Measurements from ENCODE around the gene LSM3.

Gene LSM3

GRCh38 chr3:14145236-14145635, 33.4 kb upstream of the LSM3 start:
- H3K27ac ChIP-seq (ENCODE audit: low read depth, low read length, poor library complexity, severe bottlenecking) = no peak overlapping the region
- TF ChIP-seq EZH2 (IDR thresholded peaks at IDR 0.05; ENCODE audit: borderline replicate concordance, low read length) = no peak
- no peak for TF ChIP-seq CTCF (IDR thresholded peaks at IDR 0.05; ENCODE audit: low read length)
- H3K4me1 ChIP-seq (ENCODE audit: insufficient read depth, low read length, severe bottlenecking) = peaks cover 12% of the 10 kb centered on the region
- no peaks in the 10 kb centered on the region for H3F3A ChIP-seq (ENCODE audit: insufficient read depth, low read length)
- H3K9me3 ChIP-seq (ENCODE audit: low read length) = no peaks in the 10 kb centered on the region
- H4K20me1 ChIP-seq (ENCODE audit: insufficient read depth, low read length) = no peaks in the 10 kb centered on the region
- no peaks in the 10 kb centered on the region for H3K9me2 ChIP-seq (ENCODE audit: low read depth, low read length)
- no peaks in the 10 kb centered on the region for H3K27me3 ChIP-seq (ENCODE audit: insufficient read depth, low read length)
- H2AFZ ChIP-seq (ENCODE audit: low read length) = no peak overlapping the region
- no peak overlapping the region for H3K9ac ChIP-seq (ENCODE audit: low read length)
- H3K36me3 ChIP-seq (ENCODE audit: insufficient read depth, low read length) = peaks cover 20% of the 10 kb centered on the region; the same call in 1 of the 2 replicates
- no peak overlapping the region for H3K4me2 ChIP-seq (ENCODE audit: low read length)
- no peaks in the 10 kb centered on the region for H3K79me2 ChIP-seq (ENCODE audit: insufficient read depth, low read length)
- H3K4me3 ChIP-seq (ENCODE audit: low read depth, low read length, poor library complexity, severe bottlenecking) = no peak overlapping the region

GRCh38 chr3:14145670-14146380, 32.8 kb upstream of the LSM3 start:
- H3K4me3 ChIP-seq (ENCODE audit: low read depth, low read length, poor library complexity, severe bottlenecking) = no peak overlapping the region
- H3K79me2 ChIP-seq (ENCODE audit: insufficient read depth, low read length) = no peaks in the 10 kb centered on the region
- peaks cover 20% of the 10 kb centered on the region; the same call in 1 of the 2 replicates for H3K36me3 ChIP-seq (ENCODE audit: insufficient read depth, low read length)
- H3K9me3 ChIP-seq (ENCODE audit: low read length) = no peaks in the 10 kb centered on the region
- no peaks in the 10 kb centered on the region for H4K20me1 ChIP-seq (ENCODE audit: insufficient read depth, low read length)
- no peak overlapping the region for H3K4me2 ChIP-seq (ENCODE audit: low read length)
- H3K4me1 ChIP-seq (ENCODE audit: insufficient read depth, low read length, severe bottlenecking) = peaks cover 12% of the 10 kb centered on the region
- H2AFZ ChIP-seq (ENCODE audit: low read length) = no peak overlapping the region
- no peak overlapping the region for H3K27ac ChIP-seq (ENCODE audit: low read depth, low read length, poor library complexity, severe bottlenecking)
- H3F3A ChIP-seq (ENCODE audit: insufficient read depth, low read length) = no peaks in the 10 kb centered on the region
- H3K9me2 ChIP-seq (ENCODE audit: low read depth, low read length) = no peaks in the 10 kb centered on the region
- no peaks in the 10 kb centered on the region for H3K27me3 ChIP-seq (ENCODE audit: insufficient read depth, low read length)
- TF ChIP-seq EZH2 (IDR thresholded peaks at IDR 0.05; ENCODE audit: borderline replicate concordance, low read length) (no peak), CTCF (IDR thresholded peaks at IDR 0.05; ENCODE audit: low read length) (peak; percentile 6; the same call in 1 of the 2 replicates)
- H3K9ac ChIP-seq (ENCODE audit: low read length) = no peak overlapping the region

- no peaks in the 10 kb centered on the region for H3K9me2 ChIP-seq (ENCODE audit: low read depth, low read length)
- no peaks in the 10 kb centered on the region for H3K27me3 ChIP-seq (ENCODE audit: insufficient read depth, low read length)
- no peak overlapping the region for H3K27ac ChIP-seq (ENCODE audit: low read depth, low read length, poor library complexity, severe bottlenecking)
- peaks cover 20% of the 10 kb centered on the region; the same call in 1 of the 2 replicates for H3K36me3 ChIP-seq (ENCODE audit: insufficient read depth, low read length)
- H3K9me3 ChIP-seq (ENCODE audit: low read length) = no peaks in the 10 kb centered on the region
- no peak for TF ChIP-seq CTCF (IDR thresholded peaks at IDR 0.05; ENCODE audit: low read length)
- TF ChIP-seq EZH2 (IDR thresholded peaks at IDR 0.05; ENCODE audit: borderline replicate concordance, low read length) = no peak
- no peaks in the 10 kb centered on the region for H4K20me1 ChIP-seq (ENCODE audit: insufficient read depth, low read length)
- peaks cover 12% of the 10 kb centered on the region for H3K4me1 ChIP-seq (ENCODE audit: insufficient read depth, low read length, severe bottlenecking)
- H3K79me2 ChIP-seq (ENCODE audit: insufficient read depth, low read length) = no peaks in the 10 kb centered on the region
- no peak overlapping the region for H3K4me2 ChIP-seq (ENCODE audit: low read length)
- H3K4me3 ChIP-seq (ENCODE audit: low read depth, low read length, poor library complexity, severe bottlenecking) = no peak overlapping the region
- no peak overlapping the region for H3K9ac ChIP-seq (ENCODE audit: low read length)
- H3F3A ChIP-seq (ENCODE audit: insufficient read depth, low read length) = no peaks in the 10 kb centered on the region
- no peak overlapping the region for H2AFZ ChIP-seq (ENCODE audit: low read length)
Measured at GRCh38 chr3:14146381-14147065, 32.1 kb upstream of the LSM3 start.

Data from OCI-LY1 (cell line).